ENCODE data around the gene ACTR3.

The ACTR3 gene

DNA sequence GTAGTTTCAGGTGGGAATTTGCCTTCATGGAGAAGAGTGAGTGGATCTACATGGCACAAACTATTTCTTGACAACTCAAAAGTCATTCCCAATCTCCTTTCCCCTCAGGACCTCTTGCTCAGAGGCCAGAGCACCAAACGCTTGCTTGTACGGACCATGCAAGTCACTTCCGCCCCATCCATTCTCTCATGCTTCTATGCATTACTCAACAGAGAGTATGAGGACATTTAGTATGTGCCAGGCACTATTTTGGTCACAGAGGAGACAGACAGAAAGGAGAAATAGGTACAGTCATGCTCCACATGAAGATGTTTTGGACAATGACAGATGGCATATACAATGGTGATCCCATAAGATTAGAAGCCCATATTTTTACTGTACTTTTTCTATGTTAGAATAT is 117.5 kb downstream of the ACTR3 start:
- no peak for DNase-seq

- DNase-seq, result no peak
These were observed 118.8 kb downstream of the ACTR3 start for GRCh38 chr2:114008720-114009119.

- no peak for DNase-seq
These were observed 119.5 kb downstream of the ACTR3 start for GRCh38 chr2:114009205-114009944.

- no peak for DNase-seq
These were observed 120.1 kb downstream of the ACTR3 start for GRCh38 chr2:114010001-114010400.

- no peak for DNase-seq
These were observed 121.8 kb downstream of the ACTR3 start for GRCh38 chr2:114011713-114012112.

All from CD4-positive, alpha-beta T cell treated with Interleukin-21 for 1 hour (primary cell).